ENCODE data around the gene DECR2.
A peak's percentile ranks its signal among the peaks of the same experiment; 100 is the strongest.

Gene DECR2

GRCh38 chr16:359871-360697 is 41.6 kb upstream of the DECR2 start:
- Histone ChIP-seq H3K14ac (ENCODE audit: low read length) (no peak overlapping the region), H3K27me3 (ENCODE audit: insufficient read depth, low read length) (no peaks in the 10 kb centered on the region), H3K18ac (ENCODE audit: low read length) (no peak overlapping the region), H3K27ac (ENCODE audit: low read depth, low read length) (no peak overlapping the region), H2AFZ (ENCODE audit: insufficient read depth, low read length, poor library complexity) (no peak overlapping the region), H3K4me1 (ENCODE audit: control insufficient read depth in 1 of 2, insufficient read depth in 2 of 2, low read length in 2 of 2) (peaks cover 0 to 4% of the 10 kb centered on the region in 2 experiments), H4K91ac (ENCODE audit: low read depth, low read length) (no peak overlapping the region), H2BK12ac (ENCODE audit: low read length) (no peak overlapping the region), H3K4me2 (ENCODE audit: low read length) (no peak overlapping the region), H2AK5ac (ENCODE audit: low read length) (no peak overlapping the region), H4K8ac (ENCODE audit: low read depth, low read length) (no peak overlapping the region), H2BK120ac (ENCODE audit: insufficient read depth, low read length, poor library complexity) (no peak overlapping the region), H2BK5ac (ENCODE audit: low read depth, low read length, poor library complexity) (no peak overlapping the region), H3K4me3 (ENCODE audit: low read depth, low read length) (no peak overlapping the region), H3K79me2 (ENCODE audit: control insufficient read depth, insufficient read depth, low read length, poor library complexity) (no peaks in the 10 kb centered on the region), H3K4ac (ENCODE audit: low read depth, low read length) (no peak overlapping the region), H3K9me3 (ENCODE audit: insufficient read depth, low read depth, low read length) (peaks cover 1% of the 10 kb centered on the region), H3K79me1 (ENCODE audit: low read length) (no peaks in the 10 kb centered on the region), H3K23ac (ENCODE audit: low read length) (no peak overlapping the region), H3K36me3 (ENCODE audit: control insufficient read depth in 1 of 2, insufficient read depth in 2 of 2, low read length in 2 of 2) (no peaks in the 10 kb centered on the region), H3K9ac (ENCODE audit: low read length) (no peak overlapping the region), H4K12ac (ENCODE audit: low read depth, low read length) (no peak overlapping the region)
- no peak for DNase-seq
- WGBS (ENCODE audit: extremely low coverage, insufficient coverage, insufficient read length) = no CpG with 5 or more reads among the region's 47 CpGs

GRCh38 chr16:360698-361336 is 40.9 kb upstream of the DECR2 start:
- Histone ChIP-seq H3K79me2 (ENCODE audit: control insufficient read depth, insufficient read depth, low read length, poor library complexity) (no peaks in the 10 kb centered on the region), H3K9me3 (ENCODE audit: insufficient read depth, low read depth, low read length) (no peaks in the 10 kb centered on the region), H2AFZ (ENCODE audit: insufficient read depth, low read length, poor library complexity) (no peak overlapping the region), H3K27me3 (ENCODE audit: insufficient read depth, low read length) (no peaks in the 10 kb centered on the region), H3K27ac (ENCODE audit: low read depth, low read length) (no peak overlapping the region), H3K9ac (ENCODE audit: low read length) (no peak overlapping the region), H3K79me1 (ENCODE audit: low read length) (no peaks in the 10 kb centered on the region), H3K4me2 (ENCODE audit: low read length) (no peak overlapping the region), H3K36me3 (ENCODE audit: control insufficient read depth in 1 of 2, insufficient read depth in 2 of 2, low read length in 2 of 2) (no peaks in the 10 kb centered on the region), H2BK5ac (ENCODE audit: low read depth, low read length, poor library complexity) (no peak overlapping the region), H3K18ac (ENCODE audit: low read length) (no peak overlapping the region), H3K14ac (ENCODE audit: low read length) (no peak overlapping the region), H3K23ac (ENCODE audit: low read length) (no peak overlapping the region), H4K8ac (ENCODE audit: low read depth, low read length) (no peak overlapping the region), H3K4ac (ENCODE audit: low read depth, low read length) (no peak overlapping the region), H2AK5ac (ENCODE audit: low read length) (no peak overlapping the region), H3K4me1 (ENCODE audit: control insufficient read depth in 1 of 2, insufficient read depth in 2 of 2, low read length in 2 of 2) (peaks cover 0 to 4% of the 10 kb centered on the region in 2 experiments), H4K12ac (ENCODE audit: low read depth, low read length) (no peak overlapping the region), H4K91ac (ENCODE audit: low read depth, low read length) (no peak overlapping the region), H2BK120ac (ENCODE audit: insufficient read depth, low read length, poor library complexity) (no peak overlapping the region), H2BK12ac (ENCODE audit: low read length) (no peak overlapping the region), H3K4me3 (ENCODE audit: low read depth, low read length) (no peak overlapping the region)
- no peak for DNase-seq
- no CpG with 5 or more reads among the region's 47 CpGs for WGBS (ENCODE audit: extremely low coverage, insufficient coverage, insufficient read length)

- no peak overlapping the region for H3K9ac ChIP-seq (ENCODE audit: low read length)
- H3K79me1 ChIP-seq (ENCODE audit: low read length) = no peaks in the 10 kb centered on the region
- H3K36me3 ChIP-seq (ENCODE audit: control insufficient read depth in 1 of 2, insufficient read depth in 2 of 2, low read length in 2 of 2) = peaks cover 3 to 4% of the 10 kb centered on the region in 2 experiments
- H2AFZ ChIP-seq (ENCODE audit: insufficient read depth, low read length, poor library complexity) = no peak overlapping the region
- no peak overlapping the region for H4K91ac ChIP-seq (ENCODE audit: low read depth, low read length)
- no peaks in the 10 kb centered on the region for H3K79me2 ChIP-seq (ENCODE audit: control insufficient read depth, insufficient read depth, low read length, poor library complexity)
- no peak overlapping the region for H3K4me2 ChIP-seq (ENCODE audit: low read length)
- H3K27me3 ChIP-seq (ENCODE audit: insufficient read depth, low read length) = no peaks in the 10 kb centered on the region
- H3K18ac ChIP-seq (ENCODE audit: low read length) = no peak overlapping the region
- DNase-seq = no peak
- no peak overlapping the region for H2BK120ac ChIP-seq (ENCODE audit: insufficient read depth, low read length, poor library complexity)
- H3K4me1 ChIP-seq (ENCODE audit: control insufficient read depth in 1 of 2, insufficient read depth in 2 of 2, low read length in 2 of 2) = peaks cover 0 to 4% of the 10 kb centered on the region in 2 experiments
- H2AK5ac ChIP-seq (ENCODE audit: low read length) = no peak overlapping the region
- H3K9me3 ChIP-seq (ENCODE audit: insufficient read depth, low read depth, low read length) = no peaks in the 10 kb centered on the region
- no peak overlapping the region for H4K8ac ChIP-seq (ENCODE audit: low read depth, low read length)
- H2BK12ac ChIP-seq (ENCODE audit: low read length) = no peak overlapping the region
- H4K12ac ChIP-seq (ENCODE audit: low read depth, low read length) = no peak overlapping the region
- WGBS (ENCODE audit: extremely low coverage, insufficient coverage, insufficient read length) = no CpG with 5 or more reads among the region's 30 CpGs
- H2BK5ac ChIP-seq (ENCODE audit: low read depth, low read length, poor library complexity) = no peak overlapping the region
- no peak overlapping the region for H3K27ac ChIP-seq (ENCODE audit: low read depth, low read length)
- no peak overlapping the region for H3K4ac ChIP-seq (ENCODE audit: low read depth, low read length)
- no peak overlapping the region for H3K14ac ChIP-seq (ENCODE audit: low read length)
- H3K23ac ChIP-seq (ENCODE audit: low read length) = no peak overlapping the region
- H3K4me3 ChIP-seq (ENCODE audit: low read depth, low read length) = no peak overlapping the region
Observed at GRCh38 chr16:361341-361871, 40.3 kb upstream of the DECR2 start.

GRCh38 chr16:361872-362701 is 39.6 kb upstream of the DECR2 start:
- Histone ChIP-seq H2BK120ac (ENCODE audit: insufficient read depth, low read length, poor library complexity) (no peak overlapping the region), H3K14ac (ENCODE audit: low read length) (no peak overlapping the region), H3K23ac (ENCODE audit: low read length) (no peak overlapping the region), H3K27ac (ENCODE audit: low read depth, low read length) (no peak overlapping the region), H3K9ac (ENCODE audit: low read length) (no peak overlapping the region), H3K36me3 (ENCODE audit: control insufficient read depth in 1 of 2, insufficient read depth in 2 of 2, low read length in 2 of 2) (peaks cover 10% of the 10 kb centered on the region in 2 experiments), H3K27me3 (ENCODE audit: insufficient read depth, low read length) (no peaks in the 10 kb centered on the region), H2AFZ (ENCODE audit: insufficient read depth, low read length, poor library complexity) (no peak overlapping the region), H2BK12ac (ENCODE audit: low read length) (no peak overlapping the region), H2AK5ac (ENCODE audit: low read length) (no peak overlapping the region), H2BK5ac (ENCODE audit: low read depth, low read length, poor library complexity) (no peak overlapping the region), H3K4me2 (ENCODE audit: low read length) (no peak overlapping the region), H4K8ac (ENCODE audit: low read depth, low read length) (no peak overlapping the region), H3K4me1 (ENCODE audit: control insufficient read depth in 1 of 2, insufficient read depth in 2 of 2, low read length in 2 of 2) (peaks cover 0 to 4% of the 10 kb centered on the region in 2 experiments), H4K12ac (ENCODE audit: low read depth, low read length) (no peak overlapping the region), H4K91ac (ENCODE audit: low read depth, low read length) (no peak overlapping the region), H3K4me3 (ENCODE audit: low read depth, low read length) (no peak overlapping the region), H3K18ac (ENCODE audit: low read length) (no peak overlapping the region), H3K79me2 (ENCODE audit: control insufficient read depth, insufficient read depth, low read length, poor library complexity) (no peaks in the 10 kb centered on the region), H3K9me3 (ENCODE audit: insufficient read depth, low read depth, low read length) (no peaks in the 10 kb centered on the region), H3K4ac (ENCODE audit: low read depth, low read length) (no peak overlapping the region), H3K79me1 (ENCODE audit: low read length) (no peaks in the 10 kb centered on the region)
- DNase-seq = peak; percentile 85 to 94
- WGBS (ENCODE audit: extremely low coverage, insufficient coverage, insufficient read length) = no CpG with 5 or more reads among the region's 30 CpGs
